HG03280 (cell line): ENCODE results near the gene GPATCH4.
A peak's percentile ranks its signal among the peaks of the same experiment; 100 is the strongest.
"Not testable (repeated sequence)": the region's sequence is repeated elsewhere in the genome, so short reads cannot be mapped to it uniquely, and the experiment has no call there.

Experiments
- ATAC-seq: cut with Tn5 transposase; IDR thresholded peaks from one replicate; pipeline ENCODE4 v1.9.1; 2021; ENCODE audit warnings: mild to moderate bottlenecking, moderate library complexity; ENCODE audit not compliant: unreplicated experiment

GPATCH4 gene

DNA sequence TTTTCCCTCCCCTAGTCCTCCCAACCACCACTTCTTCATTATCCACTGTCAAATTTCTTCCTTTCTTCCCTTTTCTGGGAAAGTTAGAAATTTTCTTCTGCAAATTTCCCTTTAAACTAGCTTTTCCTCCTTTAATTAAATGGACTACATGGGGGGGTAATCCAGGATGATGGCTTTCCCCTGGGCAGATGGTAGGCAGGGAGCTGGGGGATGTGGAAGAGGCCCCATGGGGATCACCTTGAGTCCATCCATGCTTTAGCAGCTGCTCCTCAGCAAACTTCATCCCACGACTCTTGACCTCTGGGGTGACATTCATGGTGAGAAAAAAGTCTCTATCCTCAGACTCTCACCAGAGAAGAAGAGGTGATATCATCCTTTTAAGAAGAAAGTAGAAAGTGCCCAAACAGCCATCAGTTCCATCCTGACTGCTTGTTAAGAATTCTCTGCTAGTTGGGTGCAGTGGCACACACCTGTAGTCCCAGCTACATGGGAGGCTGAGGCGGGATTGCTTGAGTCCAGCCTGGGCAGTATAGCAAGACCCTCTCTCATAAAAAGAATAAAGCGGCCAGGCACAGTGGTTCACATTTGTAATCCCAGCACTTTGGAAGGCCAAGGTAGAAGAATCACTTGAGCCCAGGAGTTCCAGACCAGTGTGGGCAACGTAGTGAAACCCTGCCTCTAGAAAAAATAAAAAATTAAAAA, 2.4 kb downstream of the GPATCH4 start:
- ATAC-seq, result no peak

DNA sequence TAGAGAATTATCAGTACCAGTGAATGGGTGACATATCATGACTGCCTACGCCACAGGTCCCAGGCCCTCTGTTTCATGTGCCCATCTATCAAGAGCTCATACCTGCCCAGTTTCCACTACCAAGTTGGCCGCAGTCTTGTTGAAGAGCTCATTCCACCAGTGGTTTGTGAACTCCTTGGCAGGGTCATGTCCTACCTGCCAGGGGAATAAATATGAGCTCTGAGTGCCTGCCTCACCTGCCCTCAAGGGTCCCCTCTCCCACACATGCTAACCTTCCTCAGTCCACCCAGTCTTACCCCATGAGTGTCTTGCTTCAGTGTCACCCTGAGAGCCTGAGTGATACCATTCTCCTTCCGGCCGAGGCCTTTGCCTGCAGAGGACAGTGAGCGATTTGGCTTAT, 3.2 kb downstream of the GPATCH4 start:
- ATAC-seq, result no peak

DNA sequence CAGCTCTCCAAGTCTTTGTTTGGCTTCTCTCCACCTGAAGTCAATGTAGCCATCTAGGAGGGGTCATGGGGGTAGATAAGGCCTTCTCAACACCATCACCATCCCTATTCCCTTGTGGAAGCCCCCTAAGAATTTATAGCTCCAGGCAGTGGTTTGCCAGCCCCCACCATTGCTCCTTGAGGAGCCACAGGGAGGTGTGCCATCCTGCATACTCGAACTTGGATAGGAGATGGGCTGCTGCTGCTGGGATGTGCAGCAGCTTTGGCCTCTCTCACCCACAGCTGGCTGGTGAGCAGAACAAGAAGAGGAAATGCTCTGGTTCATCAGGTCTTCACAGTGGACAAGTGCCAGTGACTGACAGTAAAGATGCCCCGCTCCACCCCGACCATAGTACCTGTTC, 4.9 kb downstream of the GPATCH4 start:
- ATAC-seq, result no peak

DNA sequence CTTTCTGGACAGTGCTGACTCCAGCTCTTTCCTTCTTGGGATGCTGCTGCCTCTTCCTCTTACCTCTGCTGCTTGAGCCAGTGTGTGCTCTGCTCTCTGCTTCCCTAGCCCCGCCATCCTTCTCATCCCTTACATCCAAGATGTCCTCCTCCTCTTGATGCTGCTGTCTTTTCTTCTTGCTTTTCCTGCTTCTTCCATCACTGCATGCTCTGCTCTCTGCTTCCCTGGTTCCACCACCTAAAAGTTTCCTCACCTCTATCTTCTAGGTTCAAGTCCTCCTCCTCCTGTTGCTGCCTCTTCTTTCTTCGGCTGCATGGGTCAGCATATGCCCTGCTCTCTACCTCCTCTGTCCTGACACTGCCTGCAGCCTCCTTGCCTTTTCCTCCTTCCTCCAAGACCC, 6.3 kb downstream of the GPATCH4 start:
- ATAC-seq, result no peak

DNA sequence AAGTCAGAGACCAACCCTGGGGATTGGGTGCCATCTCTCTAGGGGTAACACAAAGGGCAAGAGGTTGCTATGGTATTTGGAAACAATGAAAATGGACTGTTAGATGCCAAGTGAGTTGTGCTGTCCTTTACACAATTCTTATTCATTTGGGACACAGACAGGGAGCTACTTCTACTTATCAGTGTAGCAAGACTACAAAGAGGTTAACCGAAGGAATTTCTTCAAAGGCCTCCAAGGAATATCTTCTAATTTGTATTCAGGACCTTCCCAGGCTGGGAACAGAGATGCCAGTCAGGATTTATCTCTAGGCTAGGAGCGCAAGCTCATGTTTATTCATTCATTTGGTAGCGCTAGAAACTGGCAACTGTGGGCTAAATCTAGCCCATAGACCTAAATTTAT, 7.1 kb downstream of the GPATCH4 start:
- ATAC-seq, result no peak

DNA sequence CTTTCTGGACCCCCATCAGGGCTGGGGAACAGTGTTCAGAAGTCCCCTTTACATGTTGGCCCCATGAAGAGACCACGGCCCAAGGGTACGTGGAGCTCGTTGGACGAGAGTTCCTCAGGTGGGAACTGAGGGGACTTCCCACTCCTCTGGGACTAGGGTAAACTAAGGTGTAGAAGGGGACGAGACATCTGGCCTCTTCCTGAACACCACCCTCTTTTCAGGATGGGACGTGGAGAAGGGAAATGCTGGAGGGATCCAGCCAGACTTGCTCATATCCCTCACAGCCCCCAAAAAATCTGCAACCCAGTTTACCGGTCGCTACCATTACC, 7.7 kb downstream of the GPATCH4 start:
- ATAC-seq, result no peak

DNA sequence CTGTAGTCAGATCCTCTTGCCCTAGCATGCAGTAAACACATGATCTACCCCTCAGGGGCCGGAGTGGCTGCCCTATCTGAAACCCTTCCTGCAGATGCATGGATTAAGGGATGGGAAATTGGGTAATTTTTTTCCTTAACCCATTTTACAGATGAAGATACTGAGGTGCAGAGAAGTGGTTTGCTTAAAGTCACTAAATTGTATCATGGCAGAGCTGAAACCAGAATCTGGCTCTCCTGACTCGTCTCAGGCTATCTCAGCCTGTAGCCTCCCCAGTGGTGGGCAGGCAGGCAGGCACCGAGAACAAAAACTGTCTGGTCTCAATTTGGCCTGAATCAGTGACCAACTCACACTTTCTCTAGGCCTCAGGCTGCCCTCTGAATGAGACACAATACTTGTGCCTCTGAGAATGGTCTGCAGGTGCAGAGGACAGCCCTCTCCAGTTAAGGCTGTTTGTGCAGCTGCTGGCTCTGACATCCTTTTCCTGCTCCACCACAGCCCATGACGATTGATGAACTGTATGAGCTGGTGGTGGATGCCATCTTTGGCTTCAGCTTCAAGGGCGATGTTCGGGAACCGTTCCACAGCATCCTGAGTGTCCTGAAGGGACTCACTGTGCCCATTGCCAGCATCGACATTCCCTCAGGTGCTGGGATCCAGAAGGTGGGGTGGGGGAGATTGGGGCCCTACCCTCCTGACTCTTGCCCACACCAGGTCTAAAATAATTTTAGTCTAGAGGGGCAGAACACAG, 8.2 kb downstream of the GPATCH4 start:
- no peak for ATAC-seq

DNA sequence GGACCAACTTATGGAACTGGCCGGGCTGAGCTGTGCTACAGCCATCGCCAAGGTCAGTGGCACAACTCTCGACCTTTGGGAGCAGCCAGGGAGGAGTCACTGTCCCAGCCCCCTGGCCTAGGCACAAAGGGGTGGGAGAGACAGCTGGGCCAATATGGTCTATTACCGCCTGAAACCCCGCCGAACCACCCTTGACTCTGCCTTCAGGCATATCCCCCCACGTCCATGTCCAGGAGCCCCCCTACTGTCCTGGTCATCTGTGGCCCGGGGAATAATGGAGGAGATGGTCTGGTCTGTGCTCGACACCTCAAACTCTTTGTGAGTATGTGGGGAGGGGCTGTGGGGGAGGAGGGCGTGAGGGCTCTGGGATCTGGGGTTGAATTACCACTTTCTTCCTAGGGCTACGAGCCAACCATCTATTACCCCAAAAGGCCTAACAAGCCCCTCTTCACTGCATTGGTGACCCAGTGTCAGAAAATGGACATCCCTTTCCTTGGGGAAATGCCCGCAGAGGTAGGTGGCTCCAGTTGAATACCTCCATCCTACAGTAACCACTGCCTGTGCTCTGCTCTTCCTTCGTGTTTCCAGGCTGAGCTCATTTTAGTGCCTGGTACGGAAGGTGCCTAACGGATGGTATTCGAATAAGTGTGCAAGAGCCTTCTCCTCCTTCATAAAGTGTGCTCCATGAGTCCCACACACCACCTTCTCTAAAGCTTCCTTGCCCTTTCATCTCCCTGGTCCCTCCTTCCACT, 8.9 kb downstream of the GPATCH4 start:
- ATAC-seq, result no peak

DNA sequence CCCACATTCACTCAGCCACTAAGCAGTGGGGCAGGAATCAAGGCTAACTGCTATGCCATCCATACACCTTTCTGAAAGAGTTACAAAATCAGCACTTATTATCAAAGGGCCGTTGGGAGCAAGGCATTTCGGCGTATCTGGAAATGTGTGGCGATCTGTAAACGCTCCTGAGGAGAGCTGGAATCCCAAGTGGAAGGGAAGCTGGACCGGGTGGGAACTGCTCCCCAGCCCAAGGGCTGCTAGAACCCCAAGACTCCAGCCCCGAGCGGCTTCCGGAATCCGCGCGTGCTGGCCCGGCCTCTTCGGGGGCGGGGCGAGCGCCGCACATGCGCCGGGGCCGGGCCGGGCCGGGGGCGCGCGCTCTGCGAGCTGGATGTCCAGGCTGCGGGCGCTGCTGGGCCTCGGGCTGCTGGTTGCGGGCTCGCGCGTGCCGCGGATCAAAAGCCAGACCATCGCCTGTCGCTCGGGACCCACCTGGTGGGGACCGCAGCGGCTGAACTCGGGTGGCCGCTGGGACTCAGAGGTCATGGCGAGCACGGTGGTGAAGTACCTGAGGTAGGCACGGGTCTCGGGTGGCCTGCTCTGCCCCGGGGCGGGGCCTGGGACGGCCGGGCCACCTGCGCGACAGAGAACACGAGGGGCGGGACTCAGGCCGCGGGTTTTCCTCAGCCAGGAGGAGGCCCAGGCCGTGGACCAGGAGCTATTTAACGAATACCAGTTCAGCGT, 9.7 kb downstream of the GPATCH4 start, which contains the start of gene NAXE:
Gene NAXE, plus strand, starts transcription at position 345 of the 726 bp plus-strand sequence. Its CDS starts 29 bp downstream, at position 374.
- ATAC-seq, result peak; percentile 79

DNA sequence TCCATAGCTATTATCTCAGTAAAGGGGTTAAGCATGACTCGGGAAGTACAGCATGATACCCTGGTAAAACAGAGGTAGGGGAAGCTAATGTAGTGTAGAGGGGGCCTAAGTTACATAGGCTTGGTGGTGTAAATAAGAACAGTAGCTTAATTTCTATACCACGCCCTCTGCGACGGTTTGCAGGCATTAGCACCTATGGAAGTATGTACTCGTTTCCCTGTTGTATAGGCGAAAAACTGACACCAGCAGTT, 10.2 kb downstream of the GPATCH4 start:
- ATAC-seq, result no peak

DNA sequence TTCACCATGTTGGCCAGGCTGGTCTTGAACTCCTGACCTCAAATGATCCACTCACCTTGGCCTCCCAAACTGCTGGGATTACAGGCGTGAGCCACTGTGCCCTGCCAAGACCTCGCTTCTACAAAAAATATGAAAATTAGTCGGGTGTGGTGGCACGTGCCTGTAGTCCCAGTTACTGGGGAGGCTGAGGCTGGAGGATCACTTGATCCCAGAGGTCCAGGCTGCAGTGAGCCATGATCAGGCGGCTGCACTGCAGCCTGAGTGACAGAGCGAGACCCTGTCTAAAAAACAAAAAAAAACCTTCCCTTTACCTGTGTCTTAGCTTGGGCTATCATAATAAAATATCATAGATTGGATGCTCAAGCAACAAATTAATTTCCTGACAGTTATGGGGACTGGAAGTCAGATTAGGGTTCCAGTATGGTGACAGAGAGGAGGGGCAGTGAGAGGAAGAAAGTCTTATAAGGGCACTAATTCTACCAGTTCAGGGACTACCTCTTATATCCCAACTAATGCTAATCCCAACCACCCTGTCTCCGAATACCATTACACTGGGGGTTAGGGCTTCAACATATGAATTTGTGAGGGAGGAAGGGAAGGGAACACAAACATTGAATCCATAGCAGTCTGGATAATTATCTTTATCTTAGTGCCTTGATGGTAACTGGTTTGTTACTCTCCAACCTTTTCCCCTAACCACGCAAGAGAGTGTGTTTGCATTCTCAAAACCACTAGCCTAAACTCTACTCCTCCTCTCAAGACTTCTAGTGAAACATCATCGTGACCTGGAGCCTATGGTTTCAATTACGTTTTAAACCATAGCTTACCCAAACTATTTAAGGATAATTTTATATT, 10.7 kb downstream of the GPATCH4 start:
- ATAC-seq, result no peak

DNA sequence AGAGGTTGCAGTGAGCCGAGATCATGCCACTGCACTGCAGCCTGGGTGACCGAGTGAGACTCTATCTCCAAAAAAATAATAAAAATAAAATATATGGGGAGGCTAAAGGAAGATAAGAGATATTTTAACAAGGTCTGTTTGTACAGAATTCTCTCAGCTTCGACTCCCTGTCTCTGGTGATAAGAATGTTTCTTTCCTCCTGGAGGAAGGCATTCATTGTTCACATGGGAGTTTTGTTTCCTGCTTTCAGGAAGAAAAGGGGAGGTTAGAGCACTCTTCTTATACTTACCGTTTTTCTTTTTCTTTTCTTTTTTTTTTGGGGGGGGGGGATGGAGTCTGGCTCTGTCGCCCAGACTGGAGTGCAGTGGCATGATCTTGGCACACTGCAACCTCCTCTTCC, 11.7 kb downstream of the GPATCH4 start:
- ATAC-seq, result no peak

DNA sequence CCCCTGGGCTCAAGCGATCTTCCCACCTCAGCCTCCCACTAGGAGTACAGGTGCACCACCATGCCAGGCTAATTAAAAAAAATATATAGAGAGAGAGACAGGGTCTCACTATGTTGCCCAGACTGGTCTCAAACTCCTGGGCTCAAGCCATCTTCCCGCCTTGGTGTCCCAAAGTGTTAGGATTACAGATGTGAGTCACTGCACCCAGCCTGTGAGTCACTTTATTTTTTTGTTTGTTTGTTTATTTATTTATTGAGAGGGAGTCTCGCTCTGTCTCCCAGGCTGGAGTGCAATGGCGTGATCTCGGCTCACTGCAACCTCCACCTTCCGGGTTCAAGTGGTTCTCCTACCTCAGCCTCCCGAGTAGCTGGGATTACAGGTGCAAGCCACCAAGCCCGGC, 13.4 kb downstream of the GPATCH4 start:
- ATAC-seq, result not testable (repeated sequence)

DNA sequence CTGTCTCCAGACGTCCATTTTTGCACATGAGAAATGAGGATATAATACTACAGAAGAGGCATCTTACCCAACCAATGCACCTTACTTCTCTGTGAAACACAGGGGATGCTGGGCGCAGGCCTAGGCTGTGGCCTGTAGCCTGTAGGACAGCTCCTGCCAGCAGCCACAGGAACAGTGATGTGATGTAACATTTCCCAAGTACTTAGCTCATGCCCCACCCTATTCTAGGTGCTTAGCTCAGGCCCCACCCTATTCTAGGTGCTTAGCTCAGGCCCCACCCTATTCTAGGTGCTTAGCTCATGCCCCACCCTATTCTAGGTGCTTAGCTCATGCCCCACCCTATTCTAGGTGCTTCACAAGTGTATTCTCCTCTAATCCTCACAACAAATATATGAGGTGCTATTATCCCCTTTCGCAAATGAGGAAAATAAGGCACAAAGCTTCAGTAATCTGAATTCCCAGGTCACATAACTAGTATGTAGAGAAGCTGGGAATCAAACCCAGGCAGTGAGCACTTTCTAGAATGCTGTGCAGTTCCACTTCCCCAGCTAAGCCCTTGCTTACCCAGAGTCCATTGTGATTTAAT, 14.3 kb downstream of the GPATCH4 start:
- ATAC-seq, result no peak

DNA sequence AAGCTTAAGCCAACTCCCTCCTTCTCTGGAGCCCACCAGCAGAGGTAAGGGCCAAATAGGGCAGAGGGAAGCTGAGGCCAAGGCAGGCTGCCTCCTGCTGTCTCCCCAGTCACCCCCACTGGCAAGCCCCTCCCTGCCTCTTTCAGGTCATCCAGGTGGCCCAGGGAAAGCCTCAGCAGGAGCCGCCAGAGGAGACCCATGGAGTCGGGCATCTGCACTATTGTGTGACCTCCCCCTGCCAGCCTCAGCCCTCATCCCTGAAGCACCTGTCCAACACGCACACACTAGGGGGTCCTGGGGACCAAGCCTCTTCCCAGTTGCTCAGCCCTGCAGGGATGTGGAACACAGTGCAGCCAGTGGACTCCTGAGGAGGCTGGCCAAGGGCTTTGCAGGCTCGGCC, 15.0 kb downstream of the GPATCH4 start:
- ATAC-seq, result no peak

DNA sequence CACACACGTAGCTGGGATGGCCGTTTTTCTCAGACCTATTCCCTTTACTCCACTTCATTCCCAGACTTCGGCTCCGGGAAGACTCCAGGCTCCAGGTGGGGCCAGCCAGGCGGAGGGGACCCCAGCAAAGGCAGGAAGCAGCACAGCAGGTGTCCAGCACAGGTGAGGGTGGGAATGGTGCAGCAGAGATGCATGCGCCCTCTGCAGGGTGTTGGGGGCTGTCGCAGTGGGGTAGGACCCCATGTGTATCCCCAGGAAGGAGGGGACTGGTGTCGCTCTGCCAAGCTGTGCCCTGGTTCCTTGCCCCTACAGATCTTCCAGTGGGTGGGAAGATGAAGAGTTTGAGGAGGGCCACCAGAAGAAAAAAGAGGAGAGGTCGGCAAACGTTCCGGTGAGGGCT, 16.5 kb downstream of the GPATCH4 start:
- no peak for ATAC-seq

DNA sequence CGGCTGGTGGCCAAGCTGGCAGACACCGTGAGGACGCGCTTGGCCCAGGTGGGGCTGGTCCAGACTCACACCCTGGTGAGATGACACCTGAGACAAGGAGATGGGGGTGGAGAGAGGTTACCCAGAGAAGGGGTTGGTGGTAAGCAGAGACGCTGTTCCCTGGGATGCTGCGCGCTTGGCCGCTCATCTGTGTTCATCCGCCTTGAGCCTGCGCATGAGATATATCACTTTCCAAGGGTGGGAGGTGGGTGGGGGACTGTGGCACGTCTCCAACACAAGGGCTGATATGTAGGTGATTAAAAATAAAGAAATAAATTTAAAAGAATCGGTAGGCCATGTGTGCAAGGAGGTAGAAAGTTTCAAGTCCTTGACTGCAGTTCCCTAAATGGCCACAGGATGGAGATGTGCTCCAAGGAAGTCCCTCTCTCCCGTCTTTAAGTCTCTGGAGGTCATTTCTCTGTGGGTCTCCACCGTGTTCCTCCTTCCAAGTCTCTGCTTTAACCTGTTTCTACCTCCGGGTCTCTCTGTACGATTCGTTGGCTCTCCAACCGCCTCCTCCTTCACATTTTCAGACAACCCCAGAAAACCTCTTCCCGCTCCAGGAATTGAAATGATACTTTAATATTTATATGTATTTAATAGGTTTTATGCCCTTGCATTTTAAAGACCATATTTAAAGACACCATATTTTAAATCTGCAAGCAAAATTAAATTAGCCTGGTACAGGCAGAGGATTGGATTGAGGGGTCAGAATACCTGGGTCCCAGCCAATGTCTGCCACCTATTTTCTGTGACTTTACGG, 17.3 kb downstream of the GPATCH4 start:
- ATAC-seq, result no peak

DNA sequence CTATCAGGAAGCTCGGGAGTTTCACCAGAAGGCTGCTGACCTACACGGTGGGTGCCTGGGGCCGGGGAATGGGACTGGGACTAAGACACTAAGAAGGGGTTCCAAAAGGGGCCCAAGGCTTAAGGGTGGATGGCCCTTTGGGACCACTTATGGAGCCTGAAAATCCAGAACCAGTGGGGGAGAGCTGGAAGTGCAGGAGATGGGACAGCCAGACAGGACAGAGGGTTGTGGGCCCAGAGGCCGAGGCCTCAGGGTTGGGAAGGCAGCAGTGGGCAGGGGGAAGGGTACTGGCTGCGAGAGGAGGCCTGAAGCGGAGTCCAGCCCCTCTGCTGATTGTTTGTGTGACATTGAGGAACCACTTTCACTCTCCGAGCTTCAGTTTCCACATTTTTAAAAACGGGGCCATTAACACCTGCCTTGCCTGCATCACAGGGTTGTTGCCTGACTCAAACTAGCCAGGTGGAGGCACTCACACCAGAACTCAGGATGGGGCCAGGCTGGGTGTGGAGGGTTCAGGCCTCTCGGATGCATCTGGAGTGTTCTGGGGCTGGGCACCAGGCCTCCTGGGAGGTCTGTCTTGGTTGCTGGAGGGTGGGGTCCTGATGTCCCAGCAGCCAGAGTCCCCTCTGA, 18.8 kb downstream of the GPATCH4 start:
- ATAC-seq, result peak; percentile 48
